ENCODE data around the gene STAT4.

Gene STAT4

GRCh38 chr2:191087311-191087710 is 63.5 kb downstream of the STAT4 start:
- DNase-seq (ENCODE audit: low read depth): no peak
- no peak for TF ChIP-seq CTCF (conservative IDR thresholded peaks at IDR 0.05; ENCODE audit: low read depth, low read length)
- H3K4me3 ChIP-seq (ENCODE audit: low read length): no peak overlapping the region

- H3K4me3 ChIP-seq (ENCODE audit: low read length): no peak overlapping the region
- TF ChIP-seq CTCF (conservative IDR thresholded peaks at IDR 0.05; ENCODE audit: low read depth, low read length): no peak
- no peak for DNase-seq (ENCODE audit: low read depth)
These were observed 64.1 kb downstream of the STAT4 start for GRCh38 chr2:191086706-191087105.

- DNase-seq (ENCODE audit: low read depth): no peak
- no peak overlapping the region for H3K4me3 ChIP-seq (ENCODE audit: low read length)
- no peak for TF ChIP-seq CTCF (conservative IDR thresholded peaks at IDR 0.05; ENCODE audit: low read depth, low read length)
These were observed 67.3 kb downstream of the STAT4 start for GRCh38 chr2:191083540-191083939.

GRCh38 chr2:191082321-191082720 is 68.5 kb downstream of the STAT4 start:
- DNase-seq (ENCODE audit: low read depth): no peak
- TF ChIP-seq CTCF (conservative IDR thresholded peaks at IDR 0.05; ENCODE audit: low read depth, low read length): no peak

GRCh38 chr2:191081411-191082155 is 69.2 kb downstream of the STAT4 start:
- DNase-seq (ENCODE audit: low read depth): no peak
- TF ChIP-seq CTCF (conservative IDR thresholded peaks at IDR 0.05; ENCODE audit: low read depth, low read length): no peak
- H3K4me3 ChIP-seq (ENCODE audit: low read length): no peak overlapping the region

More at GRCh38 chr2:191082321-191082720, 68.5 kb downstream of the STAT4 start:
- no peak overlapping the region for H3K4me3 ChIP-seq (ENCODE audit: low read length)

- no peak overlapping the region for H3K4me3 ChIP-seq (ENCODE audit: low read length)
- no peak for DNase-seq (ENCODE audit: low read depth)
- TF ChIP-seq CTCF (conservative IDR thresholded peaks at IDR 0.05; ENCODE audit: low read depth, low read length): no peak
These were observed 72.5 kb downstream of the STAT4 start for GRCh38 chr2:191078165-191078867.

- TF ChIP-seq CTCF (conservative IDR thresholded peaks at IDR 0.05; ENCODE audit: low read depth, low read length): no peak
- no peak for DNase-seq (ENCODE audit: low read depth)
These were observed 80.5 kb downstream of the STAT4 start for GRCh38 chr2:191070276-191070675.

More at GRCh38 chr2:191070276-191070675, 80.5 kb downstream of the STAT4 start:
- no peak overlapping the region for H3K4me3 ChIP-seq (ENCODE audit: low read length)
